Measurements from ENCODE around the gene ACTN1.
"Not testable (repeated sequence)": the region's sequence is repeated elsewhere in the genome, so short reads cannot be mapped to it uniquely, and the experiment has no call there.

Gene ACTN1

DNA sequence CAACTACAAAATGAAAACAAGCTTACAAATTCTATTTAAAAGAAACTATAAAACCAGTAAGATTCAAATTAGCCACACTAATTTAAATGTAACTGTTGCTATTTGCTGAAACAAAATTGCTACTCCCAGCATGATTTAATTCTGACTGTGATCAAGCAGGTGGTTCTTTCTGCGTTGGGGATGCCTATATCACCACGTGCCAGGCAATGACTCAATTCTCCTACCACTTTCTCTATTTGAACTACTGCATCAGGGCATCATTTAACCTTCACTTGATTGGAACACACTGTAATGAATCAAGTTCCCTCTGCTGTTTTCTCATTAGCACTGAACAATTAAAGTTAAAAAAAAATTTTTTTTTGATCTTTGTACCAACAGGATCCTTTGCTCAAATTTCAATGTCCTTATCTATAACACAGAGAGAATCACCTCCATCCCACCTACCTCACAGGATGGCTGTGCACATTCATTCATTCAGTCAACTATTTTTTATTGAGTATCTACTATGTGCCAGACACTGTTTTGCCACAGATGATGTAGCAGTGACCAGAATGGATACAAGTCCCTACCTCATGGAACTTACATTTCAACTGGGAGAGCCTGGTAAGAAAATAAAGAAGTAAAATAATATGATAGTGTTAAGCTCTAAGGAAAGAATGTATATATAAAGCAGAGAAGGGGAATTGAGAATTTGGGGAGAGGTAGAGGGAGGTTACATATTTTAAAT lies 8.0 kb upstream of the ACTN1 start:
- peak in 1 of 2 donors; percentile 36 for DNase-seq (ENCODE audit: low read depth in 2 of 2)

- DNase-seq (ENCODE audit: low read depth in 2 of 2): no peak
These were observed 7.1 kb upstream of the ACTN1 start for GRCh38 chr14:68986225-68986624.

DNA sequence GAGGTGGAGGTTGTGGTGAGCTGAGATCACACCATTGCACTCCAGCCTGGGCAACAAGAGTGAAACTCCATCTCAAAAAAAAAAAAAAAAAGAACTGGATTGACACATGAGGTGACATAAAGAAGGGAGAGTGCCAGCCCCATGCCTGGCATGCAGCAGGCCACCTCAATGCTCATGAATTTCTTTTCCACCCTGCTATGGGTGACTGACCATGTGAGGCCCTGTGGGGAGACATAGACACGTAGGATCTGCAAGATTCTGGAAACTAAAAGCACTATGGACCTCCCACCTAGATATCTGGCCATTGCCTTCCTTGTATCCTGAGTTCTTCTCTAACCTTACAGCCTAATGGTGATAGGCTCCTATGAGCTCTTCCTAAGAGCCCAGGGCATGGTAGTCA lies 5.6 kb upstream of the ACTN1 start:
- DNase-seq (ENCODE audit: low read depth in 2 of 2): no peak

- no peak for DNase-seq (ENCODE audit: low read depth in 2 of 2)
These were observed 4.1 kb upstream of the ACTN1 start for GRCh38 chr14:68983191-68983590.

- DNase-seq (ENCODE audit: low read depth in 2 of 2): no peak
These were observed 3.5 kb upstream of the ACTN1 start for GRCh38 chr14:68982581-68982980.

DNA sequence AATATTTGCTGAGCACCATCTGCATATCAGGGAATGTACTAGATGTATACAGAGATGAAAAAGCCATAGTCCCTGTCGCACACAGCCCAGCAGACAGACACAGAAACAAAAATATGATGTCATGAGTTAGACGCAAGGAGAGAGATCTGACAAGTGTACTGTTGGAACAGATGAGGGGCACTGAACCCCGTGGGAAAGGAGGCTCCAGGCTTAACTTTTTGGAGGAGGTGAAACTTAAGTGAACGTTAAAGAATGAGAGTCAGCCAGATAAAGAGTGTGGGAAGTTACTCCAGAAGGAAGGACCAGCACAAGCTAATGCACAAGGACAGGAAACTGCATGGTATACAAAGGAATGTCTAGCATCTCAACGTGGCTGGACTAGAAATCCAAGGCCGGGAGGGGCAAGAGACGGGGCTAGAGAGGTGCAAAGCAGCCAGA lies 2.5 kb upstream of the ACTN1 start:
- DNase-seq (ENCODE audit: low read depth in 2 of 2): no peak

- DNase-seq (ENCODE audit: low read depth in 2 of 2): no peak
These were observed 2.0 kb upstream of the ACTN1 start for GRCh38 chr14:68981139-68981538.

- no peak for DNase-seq (ENCODE audit: low read depth in 2 of 2)
These were observed 785 bp upstream of the ACTN1 start for GRCh38 chr14:68979722-68980451.

- DNase-seq (ENCODE audit: low read depth in 2 of 2): peak in 1 of 2 donors; percentile 25
These were observed 760 bp downstream of the ACTN1 start for GRCh38 chr14:68978172-68978911.

DNA sequence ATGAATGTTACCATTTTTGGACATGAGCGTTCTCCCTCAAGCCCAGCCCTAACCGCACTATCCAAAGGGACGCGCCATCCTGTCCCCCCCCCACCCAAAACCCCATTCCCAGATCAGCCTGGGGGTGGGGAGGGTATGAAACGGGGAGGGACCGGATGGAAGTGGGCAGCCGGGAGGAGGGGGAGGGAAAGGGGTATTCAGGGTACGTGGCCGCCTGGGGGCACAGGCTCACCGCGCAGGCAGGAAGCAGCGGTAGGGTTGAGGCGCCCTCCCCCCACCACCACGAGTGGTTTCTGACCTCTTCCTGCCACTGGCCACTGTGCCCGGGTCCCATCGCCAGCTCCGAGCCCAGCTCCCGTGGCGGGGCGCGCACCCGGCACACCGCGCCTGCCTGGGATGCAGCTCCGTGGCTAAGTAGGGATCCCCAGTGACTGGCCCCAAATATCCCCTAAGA lies 1.4 kb downstream of the ACTN1 start:
- DNase-seq (ENCODE audit: low read depth in 2 of 2): peak; percentile 22 to 27

- DNase-seq (ENCODE audit: low read depth in 2 of 2): no peak
These were observed 1.9 kb downstream of the ACTN1 start for GRCh38 chr14:68977180-68977717.

DNA sequence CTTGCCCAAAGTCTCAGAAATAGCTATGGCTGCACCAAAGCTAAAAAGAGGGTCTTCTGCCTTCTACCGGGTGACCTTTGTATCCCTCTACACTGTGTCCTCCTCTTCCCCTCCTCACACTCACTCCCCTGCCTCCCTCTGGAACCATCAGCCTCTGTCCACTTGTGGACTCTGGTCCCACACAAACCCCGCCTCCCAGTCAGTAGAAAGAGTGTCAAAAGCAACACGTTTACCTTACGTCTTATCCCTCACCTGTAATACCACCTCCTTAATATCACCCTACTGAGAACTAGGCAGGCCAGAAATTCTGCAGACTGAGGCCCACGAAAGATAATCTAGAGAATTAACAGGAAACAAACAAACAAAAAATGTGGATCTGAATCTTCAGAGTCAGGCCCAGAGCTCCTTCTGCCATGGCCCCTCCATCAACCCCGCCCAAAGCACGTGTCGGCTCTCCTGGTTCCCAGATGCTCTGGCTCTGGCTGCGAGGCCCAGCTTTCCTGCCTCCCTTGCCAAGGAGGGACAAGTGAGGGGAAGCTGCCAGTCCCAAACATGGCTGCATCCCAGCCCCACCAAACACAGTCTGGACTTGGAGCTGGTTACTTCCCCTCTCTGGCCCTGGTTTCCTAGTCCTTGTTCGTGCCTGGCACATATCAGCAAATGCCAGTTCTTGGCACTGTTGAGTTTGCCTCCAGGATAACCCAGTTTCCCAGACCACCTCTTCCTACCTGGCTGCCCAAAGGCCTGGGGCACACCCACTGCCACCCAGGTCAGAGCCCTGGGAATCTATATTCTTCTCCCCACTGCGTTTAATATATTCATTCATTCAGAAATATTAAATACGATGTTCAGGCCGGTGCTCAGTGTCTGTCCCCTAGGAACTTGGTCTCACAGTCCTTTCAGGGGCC lies 2.7 kb downstream of the ACTN1 start:
- no peak for DNase-seq (ENCODE audit: low read depth in 2 of 2)

DNA sequence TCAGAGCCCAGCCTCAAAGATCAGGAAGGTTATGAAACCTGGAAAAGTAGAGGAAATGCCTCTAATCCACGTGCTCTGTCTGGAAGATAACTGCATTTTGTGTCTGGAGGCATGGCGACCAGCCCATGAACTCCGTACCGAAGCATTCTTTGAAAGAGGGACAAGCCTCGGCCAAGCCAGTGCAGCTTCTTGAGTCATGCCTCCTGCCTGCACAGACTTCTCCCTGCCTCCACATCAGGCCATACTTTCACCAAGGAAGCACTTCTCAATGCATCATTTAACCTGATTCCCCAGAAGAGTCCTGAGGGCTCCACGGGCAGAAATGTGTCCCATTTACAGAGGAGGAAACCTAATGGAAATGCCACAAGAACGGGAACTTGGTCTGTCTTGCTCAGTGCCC lies 3.4 kb downstream of the ACTN1 start:
- no peak for DNase-seq (ENCODE audit: low read depth in 2 of 2)

DNA sequence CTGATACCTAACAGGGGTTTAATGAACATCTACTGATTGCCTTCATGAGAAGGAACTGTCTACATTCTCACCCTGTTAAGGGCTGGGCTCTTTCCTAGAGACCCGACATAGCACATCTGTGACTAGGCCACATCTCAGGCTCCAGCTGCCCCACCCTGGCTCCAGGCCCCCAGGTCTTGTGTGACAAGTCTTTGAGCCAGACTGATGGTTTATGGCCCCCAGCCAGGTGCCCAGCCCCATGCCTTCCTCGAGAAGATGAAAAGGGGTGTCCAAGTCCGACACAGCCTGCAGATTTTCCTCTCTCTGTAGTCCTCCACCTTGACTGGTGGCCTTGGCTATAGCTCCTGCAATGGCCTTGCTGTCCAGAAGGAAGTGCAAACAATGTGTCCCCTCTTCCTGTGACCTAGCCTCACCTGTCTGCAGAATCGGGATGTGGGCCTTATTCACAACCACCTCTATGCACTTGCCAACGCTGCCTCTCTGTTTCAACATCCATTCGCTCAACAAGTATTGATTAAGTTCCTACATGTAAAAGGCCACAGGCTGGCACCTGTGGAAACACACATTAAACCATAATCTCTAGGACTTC lies 4.2 kb downstream of the ACTN1 start:
- DNase-seq (ENCODE audit: low read depth in 2 of 2): no peak

DNA sequence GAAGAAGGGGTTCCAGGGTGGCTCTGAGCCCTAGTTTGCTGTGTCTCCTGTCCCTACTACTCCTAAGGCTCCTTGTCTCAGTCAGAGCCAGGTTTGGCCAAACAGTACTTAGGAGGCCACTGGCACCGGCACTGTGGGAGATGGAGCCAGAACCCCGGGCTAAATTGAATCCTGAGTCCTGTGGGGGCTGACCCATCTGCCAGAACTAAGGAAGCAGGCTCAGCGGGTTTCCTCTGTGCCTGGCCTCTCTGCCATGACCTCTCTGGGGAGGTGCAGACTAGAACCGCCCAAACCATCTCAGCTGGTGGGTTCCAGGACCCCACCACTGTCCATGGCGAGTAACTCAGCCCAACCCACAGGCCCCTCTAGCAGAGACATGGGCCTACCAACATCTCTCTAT lies 5.5 kb downstream of the ACTN1 start:
- no peak for DNase-seq (ENCODE audit: low read depth in 2 of 2)

DNA sequence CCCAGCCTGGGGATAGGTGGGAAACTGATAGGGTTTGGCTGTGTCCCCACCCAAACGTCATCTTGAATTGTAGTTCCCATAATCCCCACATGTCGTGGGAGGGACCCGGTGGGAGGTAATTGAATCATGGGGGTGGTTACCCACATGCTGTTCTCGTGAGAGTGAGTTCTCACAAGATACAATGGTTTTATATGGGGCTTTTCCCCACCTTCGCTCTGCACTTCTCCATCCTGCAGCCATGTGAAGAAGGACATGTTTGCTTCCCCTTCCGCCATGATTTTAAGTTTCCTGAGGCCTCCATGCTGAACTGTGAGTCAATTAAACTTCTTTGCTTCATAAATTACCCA lies 5.9 kb downstream of the ACTN1 start:
- DNase-seq (ENCODE audit: low read depth in 2 of 2): not testable (repeated sequence)

DNA sequence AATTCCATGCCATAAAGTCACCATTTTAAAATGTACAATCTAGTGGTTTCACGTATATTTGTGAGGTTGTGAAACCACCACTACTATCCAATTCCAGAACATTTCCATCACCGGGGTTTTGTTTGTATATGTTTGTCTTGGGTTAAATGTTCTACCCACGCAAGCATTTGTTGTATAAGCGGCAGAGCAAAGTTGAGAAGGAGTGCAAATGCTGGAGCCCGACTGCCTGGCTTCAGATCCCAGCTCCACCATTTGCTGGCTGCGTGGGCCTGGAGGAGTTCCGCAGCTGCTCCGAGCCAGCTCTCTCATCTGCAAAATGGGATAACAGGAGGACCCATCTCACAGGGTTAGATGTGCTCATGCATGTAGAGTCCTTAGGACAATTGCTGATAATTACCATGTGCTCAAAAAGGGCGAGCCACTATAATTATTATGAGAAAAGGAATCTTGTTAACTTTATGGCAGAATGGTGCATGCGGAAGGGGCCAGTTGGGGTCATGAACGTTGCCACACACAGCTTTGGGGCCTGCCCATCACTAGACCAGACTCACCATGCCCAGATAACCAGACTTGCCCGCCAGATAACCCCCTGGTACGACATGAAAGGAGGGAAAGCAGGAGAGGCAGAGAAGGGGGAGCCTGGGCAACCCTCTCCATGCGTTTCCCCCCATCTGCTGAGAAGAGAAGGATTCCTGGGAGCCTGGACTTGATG lies 6.4 kb downstream of the ACTN1 start:
- DNase-seq (ENCODE audit: low read depth in 2 of 2): no peak

DNA sequence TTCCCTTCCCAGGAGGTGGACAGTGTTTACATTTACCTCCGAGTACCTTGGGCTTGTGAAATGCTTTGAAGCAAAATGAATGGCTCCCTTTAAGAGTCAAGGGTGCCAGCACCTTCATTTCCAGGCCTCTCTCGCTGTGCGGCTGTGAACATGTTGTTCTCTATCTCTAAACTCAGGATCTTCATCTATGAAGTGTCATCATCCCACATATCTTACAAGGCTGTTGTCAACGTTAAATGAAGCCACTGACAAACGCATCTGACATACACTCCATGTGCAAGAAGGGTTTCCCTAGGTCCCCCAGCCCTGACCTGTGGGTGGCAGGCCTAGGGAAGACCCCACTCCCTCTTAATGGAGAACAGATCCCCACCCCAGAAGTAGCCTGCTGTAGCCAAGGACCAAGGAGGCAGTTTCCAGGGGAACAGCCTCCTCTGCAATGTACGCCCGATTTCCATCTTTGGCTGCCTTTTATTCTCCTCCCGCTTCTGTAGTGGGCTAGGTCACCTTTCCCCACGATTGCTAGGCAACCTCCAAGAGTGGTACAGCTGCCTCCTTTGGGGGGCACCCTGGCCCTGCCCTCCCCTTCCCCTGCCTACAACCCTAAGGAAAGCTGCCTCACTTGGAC lies 7.6 kb downstream of the ACTN1 start:
- no peak for DNase-seq (ENCODE audit: low read depth in 2 of 2)

DNA sequence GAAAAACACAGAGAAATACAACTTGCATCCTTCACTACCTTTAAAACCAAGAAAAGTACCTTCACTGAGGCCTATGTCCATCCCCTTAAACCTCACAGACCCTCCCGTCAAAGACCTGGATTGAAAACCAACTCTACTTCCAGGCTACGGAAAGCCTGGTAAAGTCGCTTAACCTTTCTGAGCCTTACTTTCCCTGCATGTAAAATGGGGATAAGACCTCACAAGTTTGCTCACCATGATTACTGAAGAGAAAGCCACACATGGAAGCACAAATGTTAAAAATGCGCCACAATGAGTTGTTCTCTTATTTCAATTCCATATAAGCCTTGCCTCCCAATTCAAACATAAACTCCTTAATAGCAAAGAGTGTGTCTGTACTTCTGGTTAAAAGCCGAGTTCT lies 8.4 kb downstream of the ACTN1 start:
- no peak for DNase-seq (ENCODE audit: low read depth in 2 of 2)
